Measurements from ENCODE around the gene VSIG10L. TPM values are rescaled to one million over a fixed set of nuclear protein-coding genes. Genes with fewer than 3 reads are reported as not detected.
A peak's percentile ranks its signal among the peaks of the same experiment; 100 is the strongest.

Gene VSIG10L
- polyA plus RNA-seq, 1 donor = 4.6 TPM

DNA sequence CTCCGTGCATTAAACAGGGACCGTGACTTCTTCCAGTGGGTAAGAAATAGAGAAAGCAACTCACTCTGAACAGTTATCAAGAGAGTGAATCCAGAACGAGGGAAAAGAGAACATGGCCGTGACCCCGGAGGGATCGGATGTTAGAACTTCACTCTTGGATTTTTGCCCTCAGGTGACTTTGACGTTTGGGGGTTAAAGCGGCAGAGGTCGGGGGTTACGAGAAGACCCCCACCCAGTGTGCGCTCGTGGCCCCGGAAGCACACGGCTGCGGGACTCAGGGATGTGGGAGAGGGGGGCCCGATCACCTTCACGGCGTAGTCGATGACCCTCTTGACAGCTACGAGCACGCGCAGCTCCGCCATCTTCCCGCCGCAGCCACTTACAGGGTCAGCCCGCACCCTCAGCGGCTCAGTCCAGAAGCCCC lies 24.0 kb upstream of the VSIG10L start, which contains the start of gene ETFB:
Gene ETFB (minus strand): TSS at position 424 of the 424 bp plus-strand sequence. CDS start 62 bp downstream, at position 362.
- no peak for DNase-seq

GRCh38 chr19:51365211-51365964 lies 23.4 kb upstream of the VSIG10L start:
- DNase-seq = peak; percentile 26

GRCh38 chr19:51364200-51365106 lies 22.5 kb upstream of the VSIG10L start:
- no peak for DNase-seq

GRCh38 chr19:51361239-51361638 lies 19.3 kb upstream of the VSIG10L start:
- DNase-seq = no peak

DNA sequence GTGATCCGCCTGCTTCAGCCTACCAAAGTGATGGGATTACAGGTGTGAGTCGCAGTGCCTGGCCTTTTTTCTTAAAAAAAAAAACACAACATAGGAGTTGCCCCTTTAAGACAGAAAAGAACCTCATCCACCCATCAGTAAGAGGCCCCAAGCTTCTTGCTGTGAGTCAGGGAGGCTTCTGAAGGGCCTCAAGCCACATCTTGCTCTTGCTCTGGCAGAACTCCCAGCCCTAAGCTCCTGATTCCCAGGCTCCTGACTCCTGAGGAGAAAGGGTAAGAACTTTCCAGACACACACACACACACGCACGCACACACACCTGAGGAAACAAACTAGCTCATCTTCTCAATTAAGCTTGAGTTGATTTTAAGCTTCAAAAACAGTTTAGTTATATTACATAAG lies 17.4 kb upstream of the VSIG10L start:
- no peak for DNase-seq

DNA sequence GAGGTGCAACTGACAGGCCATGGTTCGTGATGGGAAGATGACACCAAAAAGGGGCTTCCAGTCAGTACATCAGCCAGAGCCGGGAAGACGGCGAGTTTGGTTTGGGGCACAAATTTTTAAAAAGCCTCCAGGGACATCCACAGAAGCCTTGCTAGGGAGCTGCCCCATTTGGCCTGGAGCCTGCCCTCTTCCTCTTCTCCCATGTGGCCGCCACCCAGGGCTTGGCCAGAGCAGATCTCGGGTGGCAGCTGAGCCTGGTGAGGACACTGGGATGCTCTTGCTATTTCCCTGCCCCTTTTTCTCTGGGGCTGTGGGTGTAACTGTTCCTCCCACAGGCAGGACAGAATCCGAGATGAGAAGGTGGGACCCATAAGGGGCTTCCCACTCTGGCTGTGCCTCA lies 16.0 kb upstream of the VSIG10L start:
- DNase-seq = no peak

GRCh38 chr19:51356159-51356801 lies 14.3 kb upstream of the VSIG10L start:
- no peak for DNase-seq

DNA sequence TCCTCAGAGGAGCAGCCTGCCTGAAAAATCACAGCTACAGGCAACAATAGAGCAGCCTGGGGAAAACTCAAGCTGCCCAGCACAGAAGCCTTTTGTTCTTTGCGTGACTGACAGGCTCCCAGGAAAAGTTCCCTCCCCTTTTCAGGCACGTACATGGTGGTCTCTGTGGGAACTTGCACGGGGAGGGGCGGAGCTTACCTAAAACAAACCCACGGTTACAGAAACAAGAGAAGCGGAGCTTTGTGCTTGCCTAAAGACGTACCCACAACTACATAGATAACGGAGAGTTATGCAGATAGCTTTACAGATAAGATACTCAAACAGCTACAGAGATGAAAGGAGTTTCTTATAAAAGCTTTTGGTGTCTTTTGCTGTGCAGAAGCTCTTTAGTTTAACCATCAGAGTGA lies 12.8 kb upstream of the VSIG10L start:
- peak; percentile 63 for DNase-seq

DNA sequence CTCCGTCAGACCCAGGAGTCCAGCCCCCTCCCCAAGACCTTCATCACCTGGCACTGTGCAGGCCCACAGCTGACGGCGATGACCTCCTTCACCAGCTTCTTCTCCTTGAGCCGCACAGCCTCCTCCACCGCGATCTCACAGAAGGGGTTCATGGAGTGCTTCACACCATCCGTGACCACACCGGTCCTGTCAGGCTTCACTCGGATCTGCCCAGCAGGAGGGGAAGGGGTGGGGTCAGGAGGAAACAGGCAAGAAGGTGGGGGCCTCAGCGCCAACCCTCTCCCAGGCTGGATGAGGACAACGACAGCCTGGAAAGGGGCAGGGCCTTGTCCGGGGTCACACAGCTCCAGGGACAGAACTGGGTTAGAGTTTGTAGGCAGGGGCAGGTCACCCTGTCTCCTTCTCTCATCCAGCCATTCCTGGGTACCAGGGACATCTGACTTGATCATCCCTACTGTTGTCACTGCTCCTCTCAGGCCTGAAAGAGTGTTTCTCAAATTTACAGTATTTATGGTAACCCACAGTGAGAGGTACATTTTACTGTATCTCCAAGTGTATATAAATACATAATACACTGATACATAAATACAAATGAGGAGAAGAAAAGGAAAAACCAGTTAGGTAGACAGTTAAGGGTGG lies 12.3 kb upstream of the VSIG10L start:
- peak; percentile 46 for DNase-seq

GRCh38 chr19:51352783-51353360 lies 10.9 kb upstream of the VSIG10L start:
- DNase-seq = no peak

GRCh38 chr19:51351266-51351990 lies 9.5 kb upstream of the VSIG10L start:
- no peak for DNase-seq

DNA sequence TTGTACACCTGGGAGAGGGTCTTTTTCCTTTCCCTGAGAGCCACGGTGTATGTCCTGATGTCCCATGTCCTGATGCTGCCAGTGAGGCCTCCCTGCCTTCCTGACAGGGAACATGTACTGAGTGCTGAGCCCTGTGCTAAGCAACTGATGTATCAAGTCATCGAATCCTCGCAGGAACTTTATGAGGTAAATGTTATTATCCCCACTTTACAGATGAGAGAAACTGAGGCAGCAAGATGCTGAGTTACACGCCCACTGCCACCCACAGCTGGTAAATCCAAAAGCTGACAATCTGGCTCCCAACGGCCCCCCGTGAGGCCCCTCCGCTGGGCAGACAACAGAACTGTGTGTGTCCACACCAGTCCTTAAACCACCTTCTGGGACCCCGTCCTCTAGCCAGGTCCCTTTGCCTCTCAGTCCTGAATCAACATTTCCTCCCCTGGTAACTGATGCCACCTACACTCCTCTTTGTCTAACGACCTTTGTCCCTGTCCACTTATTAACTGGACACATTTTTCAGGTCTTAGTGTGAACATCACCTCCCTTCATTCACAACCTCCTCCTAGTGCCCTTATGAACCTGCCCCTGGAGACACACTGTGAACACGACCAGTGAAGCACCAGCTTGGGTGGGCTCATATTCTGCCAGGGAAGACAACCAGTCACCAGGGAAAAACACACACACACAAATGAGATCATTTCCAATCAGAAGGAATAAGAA lies 5.4 kb upstream of the VSIG10L start:
- DNase-seq = no peak

DNA sequence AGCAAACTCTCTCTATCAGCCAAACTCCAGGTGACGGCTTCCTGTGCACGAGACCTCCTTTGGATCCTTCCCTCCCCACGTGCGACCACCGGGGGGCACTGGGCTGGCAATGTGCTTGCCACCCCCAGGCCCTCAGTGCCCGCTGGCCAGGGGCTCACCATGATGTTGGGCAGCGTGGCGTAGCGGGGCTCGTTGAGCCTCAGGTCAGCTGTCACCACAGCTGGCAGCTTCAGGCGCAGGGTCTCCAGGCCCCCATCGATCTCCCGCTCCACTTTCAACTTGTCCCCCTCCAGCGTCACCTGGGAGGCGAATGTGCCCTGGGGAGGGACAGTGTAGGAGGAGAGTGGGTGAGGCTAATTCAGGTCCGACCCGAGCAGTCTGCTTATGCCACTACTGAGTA lies 4.8 kb upstream of the VSIG10L start:
- no peak for DNase-seq

DNA sequence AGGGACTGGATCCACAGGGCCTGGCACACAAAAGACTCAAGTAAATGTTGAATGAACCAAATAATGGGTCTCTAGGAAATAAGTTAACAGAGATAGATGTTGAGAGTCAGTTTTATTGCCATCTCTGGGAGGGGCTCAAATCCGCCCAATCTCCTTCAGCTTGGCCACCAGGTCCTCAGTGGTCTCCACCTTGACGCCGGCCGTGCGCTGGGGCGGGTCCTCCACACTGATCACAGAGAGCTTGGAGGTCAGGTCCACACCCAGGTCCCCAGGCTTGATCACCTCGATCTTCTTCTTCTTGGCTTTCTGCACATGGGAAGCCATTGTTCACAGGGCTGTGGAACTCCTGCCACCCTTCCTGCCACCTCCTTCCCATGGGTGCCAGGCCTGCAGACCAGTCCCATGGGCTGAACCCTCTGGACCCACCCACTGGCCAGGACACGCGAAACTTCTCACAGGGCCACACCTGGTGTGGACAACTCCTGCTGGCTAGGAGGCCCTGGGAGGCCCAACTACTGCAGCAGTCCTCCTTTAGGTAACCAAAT lies 3.2 kb upstream of the VSIG10L start:
- DNase-seq = no peak

- no peak for DNase-seq
Measured at GRCh38 chr19:51342631-51343569, 961 bp upstream of the VSIG10L start.

- no peak for DNase-seq
Measured at GRCh38 chr19:51341066-51341465, 873 bp downstream of the VSIG10L start.

- peak; percentile 93 for DNase-seq
Measured at GRCh38 chr19:51339687-51340656, 2.0 kb downstream of the VSIG10L start.

DNA sequence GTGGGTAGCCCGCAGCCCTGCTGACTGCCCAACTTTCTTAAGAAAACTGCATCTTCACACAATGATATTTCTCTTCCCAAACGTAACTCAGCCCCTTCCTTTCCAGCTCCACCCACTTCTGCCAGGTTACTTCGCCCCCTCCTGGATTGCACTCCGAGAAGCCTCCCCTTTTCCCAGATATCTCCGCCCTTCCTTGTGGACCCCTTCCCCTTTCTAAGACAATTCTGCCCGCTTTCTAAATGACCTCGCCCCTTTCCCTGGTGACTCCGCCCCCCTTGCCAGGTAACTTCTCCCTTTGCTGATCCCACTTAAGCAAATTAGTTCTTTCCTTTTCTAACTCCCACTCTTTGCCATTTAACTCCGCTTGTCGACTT lies 2.6 kb downstream of the VSIG10L start:
- no peak for DNase-seq

All from left kidney (tissue), 2 donors.